AG10803 (cell line): ENCODE results near the gene CSTF3.

ENCODE experiments used
- DNase-seq: peaks from one replicate; pipeline ENCODE4 v3.0.0; 2010; ENCODE audit warnings: low read depth
- H3K4me3 ChIP-seq: 2 replicates; pipeline ENCODE4 v1.5.1; 2011; ENCODE audit warnings: mild to moderate bottlenecking, low read length, control low read depth
- TF ChIP-seq, protein P1 (sequence below): conservative IDR thresholded peaks from 2 replicates; pipeline ENCODE4 v1.5.1; 2011; ENCODE audit warnings: mild to moderate bottlenecking, low read length, control low read depth, inconsistent platforms

CSTF3 gene

DNA sequence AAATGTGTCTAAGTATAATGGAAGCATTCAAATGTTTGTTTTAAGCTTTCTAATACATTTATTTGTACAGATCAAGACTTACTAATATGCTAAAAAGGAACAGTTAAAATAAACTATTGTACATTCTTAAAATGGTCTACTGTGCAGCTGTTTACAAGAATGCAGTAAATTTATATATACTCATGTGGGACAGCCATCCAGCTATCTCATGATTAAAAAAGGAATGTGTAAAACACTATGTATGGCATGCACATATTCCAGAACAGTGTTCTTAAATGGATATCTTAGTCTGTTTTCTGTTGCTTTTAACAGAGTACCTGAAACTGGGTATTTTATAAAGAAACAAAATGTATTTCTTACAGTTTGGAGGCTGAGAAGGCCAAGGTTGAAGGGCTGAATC lies 30.2 kb upstream of the CSTF3 start:
- DNase-seq, result no peak
- TF ChIP-seq, protein P1, sequence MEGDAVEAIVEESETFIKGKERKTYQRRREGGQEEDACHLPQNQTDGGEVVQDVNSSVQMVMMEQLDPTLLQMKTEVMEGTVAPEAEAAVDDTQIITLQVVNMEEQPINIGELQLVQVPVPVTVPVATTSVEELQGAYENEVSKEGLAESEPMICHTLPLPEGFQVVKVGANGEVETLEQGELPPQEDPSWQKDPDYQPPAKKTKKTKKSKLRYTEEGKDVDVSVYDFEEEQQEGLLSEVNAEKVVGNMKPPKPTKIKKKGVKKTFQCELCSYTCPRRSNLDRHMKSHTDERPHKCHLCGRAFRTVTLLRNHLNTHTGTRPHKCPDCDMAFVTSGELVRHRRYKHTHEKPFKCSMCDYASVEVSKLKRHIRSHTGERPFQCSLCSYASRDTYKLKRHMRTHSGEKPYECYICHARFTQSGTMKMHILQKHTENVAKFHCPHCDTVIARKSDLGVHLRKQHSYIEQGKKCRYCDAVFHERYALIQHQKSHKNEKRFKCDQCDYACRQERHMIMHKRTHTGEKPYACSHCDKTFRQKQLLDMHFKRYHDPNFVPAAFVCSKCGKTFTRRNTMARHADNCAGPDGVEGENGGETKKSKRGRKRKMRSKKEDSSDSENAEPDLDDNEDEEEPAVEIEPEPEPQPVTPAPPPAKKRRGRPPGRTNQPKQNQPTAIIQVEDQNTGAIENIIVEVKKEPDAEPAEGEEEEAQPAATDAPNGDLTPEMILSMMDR, result no peak
- no peak overlapping the region for H3K4me3 ChIP-seq

DNA sequence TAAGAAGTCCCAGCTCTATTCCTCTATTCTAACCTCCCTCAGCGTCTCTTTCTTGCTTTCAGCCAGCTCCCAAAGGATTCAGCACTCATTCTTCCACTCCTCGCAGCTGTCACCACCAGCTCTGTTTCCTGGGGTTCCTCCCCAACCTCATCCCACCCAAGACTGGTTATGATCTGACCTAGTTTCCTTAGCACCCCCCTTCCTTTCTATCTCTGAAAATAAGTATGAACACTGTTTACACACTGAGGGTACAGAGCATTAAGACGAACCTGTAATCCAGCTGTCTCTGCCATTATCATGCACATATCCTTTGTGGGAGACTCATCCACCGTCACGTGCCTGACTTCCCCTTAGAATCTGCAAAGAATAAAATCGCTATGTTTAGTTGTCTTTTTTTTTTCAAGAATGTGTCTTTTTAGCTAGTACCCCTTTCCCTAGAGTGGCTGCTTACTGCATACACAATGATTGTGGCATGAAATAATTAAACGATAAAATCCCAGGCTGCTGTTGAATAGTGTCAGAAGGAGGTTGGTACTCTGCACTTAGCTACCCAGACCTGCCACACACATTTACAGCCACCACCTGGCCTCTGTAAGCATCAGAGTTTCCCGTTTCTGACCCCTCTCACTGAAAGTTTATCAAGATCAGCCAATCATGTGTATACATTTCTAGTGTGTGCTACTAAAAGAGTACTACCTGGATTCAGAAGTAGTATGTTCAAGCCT lies 26.9 kb upstream of the CSTF3 start:
- TF ChIP-seq, protein P1, result no peak
- no peak for DNase-seq
- no peak overlapping the region for H3K4me3 ChIP-seq

GRCh38 chr11:33185756-33186155 lies 24.5 kb upstream of the CSTF3 start:
- no peak for DNase-seq
- H3K4me3 ChIP-seq, result no peak overlapping the region
- TF ChIP-seq, protein P1, result no peak

DNA sequence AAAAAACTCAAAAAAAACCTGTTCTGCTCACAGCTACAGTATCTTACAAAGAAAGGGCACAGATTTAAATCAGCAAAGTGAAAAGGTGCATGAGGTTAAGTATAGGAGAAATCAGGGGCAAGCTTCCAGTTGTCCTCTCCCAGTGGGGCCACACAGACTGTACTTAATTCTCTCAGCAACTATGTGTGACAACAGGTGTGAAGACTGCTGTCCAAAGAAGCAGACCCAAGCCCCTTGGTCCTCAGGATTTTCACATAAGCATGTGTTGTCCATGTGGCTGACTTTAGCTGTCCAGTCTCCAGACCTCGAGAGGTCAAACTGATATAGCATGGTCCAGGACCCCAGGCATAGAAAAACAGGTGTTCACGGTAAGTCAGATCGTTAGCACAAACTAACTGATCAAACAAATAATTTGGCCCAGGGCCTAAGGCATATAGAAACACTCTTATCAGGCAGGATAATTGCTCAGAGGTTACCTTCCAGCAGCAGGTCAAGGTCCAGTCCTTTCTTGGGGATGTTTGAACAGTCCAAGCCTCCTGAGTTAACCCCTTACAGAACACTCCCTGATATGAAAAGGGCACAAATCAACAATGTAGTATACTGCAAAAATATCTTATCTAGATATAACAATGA lies 21.1 kb upstream of the CSTF3 start:
- TF ChIP-seq, protein P1, result no peak
- no peak for DNase-seq
- no peak overlapping the region for H3K4me3 ChIP-seq

DNA sequence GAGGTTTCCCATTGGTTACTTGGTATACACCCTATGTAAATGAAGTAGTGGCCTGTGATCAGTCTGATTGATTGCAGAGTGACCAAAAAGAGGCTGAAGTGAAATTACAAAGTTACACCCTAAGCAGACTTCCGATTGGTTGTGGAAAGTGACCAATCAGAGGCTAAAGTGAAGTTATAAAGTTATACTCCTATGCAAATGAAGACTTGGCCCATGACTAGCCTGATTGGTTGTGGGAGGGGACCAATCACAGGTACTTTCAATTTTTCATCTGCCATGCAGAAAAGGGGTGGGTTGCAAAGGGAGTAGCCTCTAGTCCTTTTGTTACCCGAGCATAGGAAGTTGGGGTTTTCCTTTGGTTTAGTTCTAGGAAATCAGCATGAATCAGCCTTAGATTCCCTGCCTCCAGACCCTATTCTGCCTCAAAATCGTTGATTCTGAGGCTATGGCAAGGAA lies 18.1 kb upstream of the CSTF3 start:
- no peak overlapping the region for H3K4me3 ChIP-seq
- TF ChIP-seq, protein P1, result no peak
- no peak for DNase-seq

- DNase-seq, result peak; percentile 13
- TF ChIP-seq, protein P1, result no peak
- no peak overlapping the region for H3K4me3 ChIP-seq
These were observed 17.3 kb upstream of the CSTF3 start for GRCh38 chr11:33178443-33179180.
